Fibroblast of mammary gland (primary cell): ENCODE data around the gene ATOH8.
A peak's percentile ranks its signal among the peaks of the same experiment; 100 is the strongest.

Experiments
- DNase-seq: peaks from one replicate; pipeline ENCODE4 v3.0.0-alpha.2; 2010; ENCODE audit warnings: low read depth
- H3K4me3 ChIP-seq: 2 replicates; pipeline ENCODE4 v1.5.1; 2011; ENCODE audit warnings: low read depth, mild to moderate bottlenecking, low read length, moderate library complexity; ENCODE audit not compliant: control insufficient read depth
- TF ChIP-seq, protein P1 (sequence below): conservative IDR thresholded peaks from 2 replicates; pipeline ENCODE4 v1.5.1; 2011; ENCODE audit warnings: low read depth, low read length, inconsistent platforms; ENCODE audit not compliant: control insufficient read depth, insufficient read depth

Gene ATOH8

DNA sequence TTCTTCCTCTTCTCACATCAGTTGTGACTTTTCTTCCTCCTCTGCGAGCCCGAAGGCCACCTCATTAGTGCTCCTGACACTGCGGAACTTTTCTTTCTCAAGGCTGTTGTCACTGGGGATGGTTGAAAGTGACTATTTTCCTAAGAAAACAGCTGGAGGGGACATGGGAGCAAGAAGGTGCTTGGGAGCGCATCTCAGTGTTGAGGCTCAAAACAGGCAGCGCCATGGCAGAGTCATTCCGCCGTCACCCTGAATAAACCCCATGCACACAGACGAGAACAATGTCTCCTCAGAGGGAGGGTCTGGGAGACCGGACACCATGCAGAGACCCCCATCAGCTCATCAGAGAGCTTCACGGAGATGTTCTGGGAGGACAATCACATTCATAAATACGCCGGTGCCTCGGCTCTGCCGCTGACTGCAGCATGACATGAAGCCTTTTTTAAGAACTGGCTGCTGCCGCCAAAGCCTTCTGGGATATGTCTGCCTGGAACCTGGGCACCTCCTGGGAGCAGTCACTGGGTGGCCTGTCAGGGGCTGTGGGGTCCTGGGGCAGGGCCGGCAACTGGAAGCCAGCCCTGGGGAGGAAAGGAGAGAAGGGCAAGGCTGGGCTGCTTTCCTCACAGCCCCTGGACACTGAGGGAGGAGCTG lies 19.2 kb downstream of the ATOH8 start:
- TF ChIP-seq, protein P1, sequence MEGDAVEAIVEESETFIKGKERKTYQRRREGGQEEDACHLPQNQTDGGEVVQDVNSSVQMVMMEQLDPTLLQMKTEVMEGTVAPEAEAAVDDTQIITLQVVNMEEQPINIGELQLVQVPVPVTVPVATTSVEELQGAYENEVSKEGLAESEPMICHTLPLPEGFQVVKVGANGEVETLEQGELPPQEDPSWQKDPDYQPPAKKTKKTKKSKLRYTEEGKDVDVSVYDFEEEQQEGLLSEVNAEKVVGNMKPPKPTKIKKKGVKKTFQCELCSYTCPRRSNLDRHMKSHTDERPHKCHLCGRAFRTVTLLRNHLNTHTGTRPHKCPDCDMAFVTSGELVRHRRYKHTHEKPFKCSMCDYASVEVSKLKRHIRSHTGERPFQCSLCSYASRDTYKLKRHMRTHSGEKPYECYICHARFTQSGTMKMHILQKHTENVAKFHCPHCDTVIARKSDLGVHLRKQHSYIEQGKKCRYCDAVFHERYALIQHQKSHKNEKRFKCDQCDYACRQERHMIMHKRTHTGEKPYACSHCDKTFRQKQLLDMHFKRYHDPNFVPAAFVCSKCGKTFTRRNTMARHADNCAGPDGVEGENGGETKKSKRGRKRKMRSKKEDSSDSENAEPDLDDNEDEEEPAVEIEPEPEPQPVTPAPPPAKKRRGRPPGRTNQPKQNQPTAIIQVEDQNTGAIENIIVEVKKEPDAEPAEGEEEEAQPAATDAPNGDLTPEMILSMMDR: no peak
- peak overlapping the region; percentile 23 for H3K4me3 ChIP-seq
- peak; percentile 28 for DNase-seq

- DNase-seq: no peak
- TF ChIP-seq, protein P1: no peak
- H3K4me3 ChIP-seq: no peak overlapping the region
Measured at GRCh38 chr2:85773692-85774091, 19.9 kb downstream of the ATOH8 start.

- no peak for DNase-seq
- TF ChIP-seq, protein P1: no peak
- no peak overlapping the region for H3K4me3 ChIP-seq
Measured at GRCh38 chr2:85774126-85774978, 20.6 kb downstream of the ATOH8 start.

GRCh38 chr2:85775406-85776381 lies 21.9 kb downstream of the ATOH8 start:
- TF ChIP-seq, protein P1: no peak
- no peak for DNase-seq
- H3K4me3 ChIP-seq: no peak overlapping the region

GRCh38 chr2:85776672-85777071 lies 22.9 kb downstream of the ATOH8 start:
- DNase-seq: no peak
- TF ChIP-seq, protein P1: no peak
- H3K4me3 ChIP-seq: no peak overlapping the region

- TF ChIP-seq, protein P1: no peak
- peak; percentile 69 for DNase-seq
- H3K4me3 ChIP-seq: no peak overlapping the region
Measured at GRCh38 chr2:85777441-85777861, 23.7 kb downstream of the ATOH8 start.
